Esophagus squamous epithelium (tissue), 4 donors: ENCODE measurements around the gene TOP3A.

Experiments used
- POLR2A ChIP-seq, 4 donors: fragments of 450-650 bp; IDR thresholded peaks; one replicate each; pipeline ENCODE4 v1.6.1; 2017; ENCODE audit warnings: antibody characterized with exemption in 4 of 4, mild to moderate bottlenecking in 4 of 4, moderate library complexity in 3 of 4
- TF ChIP-seq, protein P1 (sequence below), 6 experiments: fragments of 450-650 bp in 4 of 6; fragments of 200-600 bp in 2 of 6; sonication (generic) in 2 of 6; IDR thresholded peaks; one replicate each; pipeline ENCODE4 v1.5.1; 2016 to 2019; ENCODE audit warnings: antibody characterized with exemption in 6 of 6, mild to moderate bottlenecking in 4 of 6, moderate library complexity in 4 of 6

GRCh38 chr17:18256776-18257175 lies 58.0 kb downstream of the TOP3A start:
- TF ChIP-seq, protein P1, sequence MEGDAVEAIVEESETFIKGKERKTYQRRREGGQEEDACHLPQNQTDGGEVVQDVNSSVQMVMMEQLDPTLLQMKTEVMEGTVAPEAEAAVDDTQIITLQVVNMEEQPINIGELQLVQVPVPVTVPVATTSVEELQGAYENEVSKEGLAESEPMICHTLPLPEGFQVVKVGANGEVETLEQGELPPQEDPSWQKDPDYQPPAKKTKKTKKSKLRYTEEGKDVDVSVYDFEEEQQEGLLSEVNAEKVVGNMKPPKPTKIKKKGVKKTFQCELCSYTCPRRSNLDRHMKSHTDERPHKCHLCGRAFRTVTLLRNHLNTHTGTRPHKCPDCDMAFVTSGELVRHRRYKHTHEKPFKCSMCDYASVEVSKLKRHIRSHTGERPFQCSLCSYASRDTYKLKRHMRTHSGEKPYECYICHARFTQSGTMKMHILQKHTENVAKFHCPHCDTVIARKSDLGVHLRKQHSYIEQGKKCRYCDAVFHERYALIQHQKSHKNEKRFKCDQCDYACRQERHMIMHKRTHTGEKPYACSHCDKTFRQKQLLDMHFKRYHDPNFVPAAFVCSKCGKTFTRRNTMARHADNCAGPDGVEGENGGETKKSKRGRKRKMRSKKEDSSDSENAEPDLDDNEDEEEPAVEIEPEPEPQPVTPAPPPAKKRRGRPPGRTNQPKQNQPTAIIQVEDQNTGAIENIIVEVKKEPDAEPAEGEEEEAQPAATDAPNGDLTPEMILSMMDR (IDR thresholded peaks at IDR 0.05): no peak
- TF ChIP-seq POLR2A (IDR thresholded peaks at IDR 0.05): no peak
